SK-N-SH treated with all-trans-retinoic acid at 6 μM for 48 hours (cell line): Measurements from ENCODE around the gene MRPL27.

Experiments used
- ARNTL ChIP-seq: fragments of 450-650 bp; formaldehyde crosslinking; IDR thresholded peaks from 2 replicates; pipeline ENCODE4 v1.5.0; 2020; ENCODE audit warnings: low read depth, mild to moderate bottlenecking, moderate library complexity, borderline replicate concordance
- SNAI2 ChIP-seq: fragments of 250-450 bp; sonication (Bioruptor Pico); IDR thresholded peaks from 2 replicates; pipeline ENCODE4 v1.5.0; 2020; ENCODE audit warnings: mild to moderate bottlenecking, moderate library complexity
- TOX ChIP-seq: fragments of 250-450 bp; sonication (Bioruptor Pico); IDR thresholded peaks from 2 replicates; pipeline ENCODE4 v1.8.0; 2021; ENCODE audit warnings: mild to moderate bottlenecking, moderate library complexity, borderline replicate concordance
- ZNF8 ChIP-seq: fragments of 450-650 bp; formaldehyde crosslinking; IDR thresholded peaks from 2 replicates; pipeline ENCODE4 v1.5.0; 2020; ENCODE audit warnings: mild to moderate bottlenecking, moderate library complexity

GRCh38 chr17:50388728-50389127 is 15.7 kb upstream of the MRPL27 start:
- no peak for TF ChIP-seq SNAI2 (CRISPR knock-in tag)
- TF ChIP-seq ARNTL (CRISPR knock-in tag), result no peak
- no peak for TF ChIP-seq TOX (CRISPR knock-in tag)
- no peak for TF ChIP-seq ZNF8
